Hepatocyte (in vitro differentiated cells): Measurements from ENCODE around the gene TNNC2.

ENCODE experiments used
- CTCF ChIP-seq: fragments of 200-600 bp; sonication (generic); IDR thresholded peaks from 2 replicates; pipeline ENCODE4 v1.5.1; 2016; ENCODE audit warnings: antibody characterized with exemption, mild to moderate bottlenecking; ENCODE audit not compliant: poor library complexity
- EZH2 ChIP-seq: fragments of 200-600 bp; sonication (generic); IDR thresholded peaks from 2 replicates; pipeline ENCODE4 v1.6.1; 2016; ENCODE audit warnings: antibody characterized with exemption, mild to moderate bottlenecking, borderline replicate concordance

GRCh38 chr20:45814314-45814713 is 12.8 kb downstream of the TNNC2 start:
- TF ChIP-seq CTCF: no peak
- no peak for TF ChIP-seq EZH2
